Skin epidermis (tissue), 12 donors: ENCODE results near the gene TAF10.

Experiments used
- H3K27ac ChIP-seq, 21 experiments: fragments of 200-600 bp; sonication (generic) in 11 of 21; one replicate each; pipeline ENCODE4 v1.5.0; 2020; ENCODE audit warnings: mild to moderate bottlenecking in 3 of 21, inconsistent platforms in 2 of 21, moderate library complexity in 2 of 21
- H3K4me3 ChIP-seq, 7 experiments: fragments of 200-600 bp; sonication (generic) in 2 of 7; one replicate each; pipeline ENCODE4 v1.5.0; 2020; ENCODE audit warnings: inconsistent platforms in 2 of 7, mild to moderate bottlenecking in 2 of 7, moderate library complexity in 1 of 7

Gene TAF10

GRCh38 chr11:6566704-6567370 lies 45.2 kb downstream of the TAF10 start:
- no peak overlapping the region for H3K27ac ChIP-seq
- no peak overlapping the region for H3K4me3 ChIP-seq

DNA sequence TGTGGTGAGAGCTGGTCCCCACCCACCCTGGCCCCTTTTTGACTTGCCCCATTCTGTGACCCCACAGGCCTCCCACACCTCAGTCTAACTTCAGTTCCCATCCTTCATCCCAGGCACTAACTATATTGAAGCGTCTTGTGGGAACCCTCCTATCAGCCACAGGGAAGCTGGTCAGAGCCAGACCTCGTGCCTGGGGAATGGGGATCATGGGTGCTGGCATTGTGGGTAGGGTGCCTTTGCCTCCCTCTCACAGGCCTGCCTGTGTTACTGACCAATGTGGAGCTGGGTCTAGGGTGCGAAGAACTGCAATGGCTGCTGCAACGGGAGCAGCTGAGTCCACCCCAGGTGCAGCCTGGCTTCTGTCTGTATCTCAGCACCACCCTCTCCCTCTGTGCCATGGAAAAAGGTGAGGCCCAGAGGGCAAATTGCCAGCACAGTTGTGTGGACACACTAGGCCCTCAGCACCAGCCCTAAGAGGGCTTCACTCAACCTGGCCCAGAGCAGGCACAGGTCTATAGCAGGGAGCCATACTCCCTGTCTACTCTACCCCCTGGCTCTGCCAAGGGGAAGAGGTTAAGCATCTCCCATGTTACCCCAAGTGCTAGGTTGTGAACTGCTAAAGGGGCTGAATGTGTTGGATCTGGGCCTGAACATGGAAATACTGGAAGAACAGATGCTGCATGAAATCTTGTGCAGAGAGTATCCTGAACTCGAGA lies 45.9 kb downstream of the TAF10 start:
- Histone ChIP-seq H3K4me3 (no peak overlapping the region), H3K27ac (no peak overlapping the region)

DNA sequence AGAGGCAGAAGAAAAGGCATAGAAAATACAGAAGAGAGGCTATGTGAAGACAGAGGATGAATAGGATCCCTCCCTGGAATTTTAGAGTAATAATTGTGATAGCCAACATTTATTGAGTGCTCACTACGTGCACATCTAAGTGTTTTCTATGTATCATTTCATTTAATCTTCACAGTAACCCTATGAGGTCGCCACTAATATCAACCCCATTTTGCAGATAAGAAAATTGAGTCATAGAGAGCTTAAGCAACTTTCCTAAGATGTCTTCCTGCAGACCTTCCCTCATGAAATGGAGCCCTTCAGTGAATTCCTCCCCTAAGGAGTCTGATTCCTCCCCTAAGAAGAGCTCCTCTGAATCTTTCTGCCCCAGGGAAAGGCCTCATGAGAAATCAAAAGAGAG lies 46.7 kb downstream of the TAF10 start:
- Histone ChIP-seq H3K27ac (no peak overlapping the region), H3K4me3 (no peak overlapping the region)

GRCh38 chr11:6563667-6564066 lies 48.3 kb downstream of the TAF10 start:
- H3K4me3 ChIP-seq, result no peak overlapping the region
- no peak overlapping the region for H3K27ac ChIP-seq

- H3K27ac ChIP-seq, result no peak overlapping the region
- H3K4me3 ChIP-seq, result no peak overlapping the region
Measured at GRCh38 chr11:6563121-6563619, 48.8 kb downstream of the TAF10 start.

GRCh38 chr11:6561288-6561687 lies 50.7 kb downstream of the TAF10 start:
- H3K4me3 ChIP-seq, result no peak overlapping the region
- H3K27ac ChIP-seq, result no peak overlapping the region
